K562 (cell line): ENCODE data around the gene FAM89B. TPM values are rescaled to one million over a fixed set of nuclear protein-coding genes. Genes with fewer than 3 reads are reported as not detected.

Experiments used
- CBX3 ChIP-seq, 2 experiments: IDR thresholded peaks; 1 replicate in 1 of 2; 2 replicates in 1 of 2; pipeline ENCODE4 v1.6.1; 2012; ENCODE audit warnings: inconsistent platforms in 2 of 2, low read length in 2 of 2, borderline replicate concordance in 1 of 2, control low read depth in 1 of 2
- CREB3 ChIP-seq: fragments of 450-650 bp; conservative IDR thresholded peaks from 2 replicates; pipeline ENCODE4 v1.6.1; 2016; ENCODE audit warnings: missing genetic modification characterization, low read depth, mild to moderate bottlenecking, missing compliant biosample characterization, moderate library complexity
- GMEB1 ChIP-seq: fragments of 250-450 bp; sonication (Bioruptor Pico); IDR thresholded peaks from 2 replicates; pipeline ENCODE4 v1.4.0; 2020; ENCODE audit warnings: mild to moderate bottlenecking
- POLR3G ChIP-seq: IDR thresholded peaks from 2 replicates; pipeline ENCODE4 v1.6.1; 2011; ENCODE audit not compliant: insufficient read length, insufficient replicate concordance; ENCODE audit errors: extremely low read depth
- RB1 ChIP-seq: fragments of 450-650 bp; IDR thresholded peaks from 2 replicates; pipeline ENCODE4 v1.6.1; 2017; ENCODE audit warnings: low read depth, mild to moderate bottlenecking
- SRSF7 ChIP-seq: fragments of 200-400 bp; formaldehyde crosslinking; optimal IDR thresholded peaks from 2 replicates; pipeline ENCODE3; 2017; ENCODE audit warnings: mild to moderate bottlenecking, low read depth, low read length
- ZNF75A ChIP-seq: fragments of 450-650 bp; formaldehyde crosslinking; IDR thresholded peaks from 2 replicates; pipeline ENCODE4 v1.4.0; 2020; ENCODE audit warnings: mild to moderate bottlenecking
- polyA plus RNA-seq, 8 experiments: library from polyadenylated mRNA; depleted of rRNA in 4 of 8; stranded (reverse) in 5 of 8; unstranded in 3 of 8; fragments of >200 nt; fragmentation: Nextera tagmentation in 2 of 8; fragmentation: Illumina TruSeq in 1 of 8; extraction: Ambion mirVana in 2 of 8; extraction: Trizol in 1 of 8; gene quantifications; 2 replicates each; pipeline versions ENCODE4 v1.2.1 to v1.2.3, GENCODE V29; 2011 to 2014; ENCODE audit warnings: inconsistent platforms in 1 of 8, missing spikeins in 1 of 8
- total RNA-seq, 7 experiments: library from RNA; depleted of rRNA in 6 of 7; stranded (reverse); fragments of >200 nt in 6 of 7; fragmentation: Illumina TruSeq in 2 of 7; extraction: Trizol in 2 of 7; gene quantifications; 2 replicates each; pipeline versions ENCODE4 v1.2.1 to v1.2.3, GENCODE V29; 2011 to 2021; ENCODE audit warnings: low replicate concordance in 1 of 7
- TF ChIP-seq, protein P1 (sequence below): fragments of 450-650 bp; IDR thresholded peaks from 2 replicates; pipeline ENCODE4 v1.6.1; 2018; ENCODE audit not compliant: partially characterized antibody
- TF ChIP-seq, protein P2 (sequence below): fragments of 250-450 bp; sonication (Bioruptor Pico); IDR thresholded peaks from 2 replicates; pipeline ENCODE4 v1.5.0; 2021; ENCODE audit warnings: mild to moderate bottlenecking, moderate library complexity

Gene FAM89B
- total and polyA plus RNA-seq, 9 of the 15 experiments (the other 6 are each of a cell fraction or from before 2014, with no cell fraction given): 0.32 to 27.6 (median 11.9) TPM

- TF ChIP-seq, protein P1, sequence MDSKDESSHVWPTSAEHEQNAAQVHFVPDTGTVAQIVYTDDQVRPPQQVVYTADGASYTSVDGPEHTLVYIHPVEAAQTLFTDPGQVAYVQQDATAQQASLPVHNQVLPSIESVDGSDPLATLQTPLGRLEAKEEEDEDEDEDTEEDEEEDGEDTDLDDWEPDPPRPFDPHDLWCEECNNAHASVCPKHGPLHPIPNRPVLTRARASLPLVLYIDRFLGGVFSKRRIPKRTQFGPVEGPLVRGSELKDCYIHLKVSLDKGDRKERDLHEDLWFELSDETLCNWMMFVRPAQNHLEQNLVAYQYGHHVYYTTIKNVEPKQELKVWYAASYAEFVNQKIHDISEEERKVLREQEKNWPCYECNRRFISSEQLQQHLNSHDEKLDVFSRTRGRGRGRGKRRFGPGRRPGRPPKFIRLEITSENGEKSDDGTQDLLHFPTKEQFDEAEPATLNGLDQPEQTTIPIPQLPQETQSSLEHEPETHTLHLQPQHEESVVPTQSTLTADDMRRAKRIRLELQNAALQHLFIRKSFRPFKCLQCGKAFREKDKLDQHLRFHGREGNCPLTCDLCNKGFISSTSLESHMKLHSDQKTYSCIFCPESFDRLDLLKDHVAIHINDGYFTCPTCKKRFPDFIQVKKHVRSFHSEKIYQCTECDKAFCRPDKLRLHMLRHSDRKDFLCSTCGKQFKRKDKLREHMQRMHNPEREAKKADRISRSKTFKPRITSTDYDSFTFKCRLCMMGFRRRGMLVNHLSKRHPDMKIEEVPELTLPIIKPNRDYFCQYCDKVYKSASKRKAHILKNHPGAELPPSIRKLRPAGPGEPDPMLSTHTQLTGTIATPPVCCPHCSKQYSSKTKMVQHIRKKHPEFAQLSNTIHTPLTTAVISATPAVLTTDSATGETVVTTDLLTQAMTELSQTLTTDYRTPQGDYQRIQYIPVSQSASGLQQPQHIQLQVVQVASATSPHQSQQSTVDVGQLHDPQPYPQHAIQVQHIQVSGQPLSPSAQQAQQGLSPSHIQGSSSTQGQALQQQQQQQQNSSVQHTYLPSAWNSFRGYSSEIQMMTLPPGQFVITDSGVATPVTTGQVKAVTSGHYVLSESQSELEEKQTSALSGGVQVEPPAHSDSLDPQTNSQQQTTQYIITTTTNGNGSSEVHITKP: peak; percentile 93
- TF ChIP-seq RB1 (peak; percentile 88), GMEB1 (CRISPR knock-in tag) (0 out of 2 replicates have a peak, but pooled peaks have one; percentile 21), CBX3 (IDR thresholded peaks at IDR 0.05; ENCODE audit: borderline replicate concordance in 1 of 2, low read length in 2 of 2) (peak in 1 of 2 experiments; percentile 56; a peak in 1 of 3 replicates), SRSF7 (no peak), CREB3 (no peak), POLR3G (no peak), ZNF75A (CRISPR knock-in tag) (no peak)
- TF ChIP-seq, protein P2, sequence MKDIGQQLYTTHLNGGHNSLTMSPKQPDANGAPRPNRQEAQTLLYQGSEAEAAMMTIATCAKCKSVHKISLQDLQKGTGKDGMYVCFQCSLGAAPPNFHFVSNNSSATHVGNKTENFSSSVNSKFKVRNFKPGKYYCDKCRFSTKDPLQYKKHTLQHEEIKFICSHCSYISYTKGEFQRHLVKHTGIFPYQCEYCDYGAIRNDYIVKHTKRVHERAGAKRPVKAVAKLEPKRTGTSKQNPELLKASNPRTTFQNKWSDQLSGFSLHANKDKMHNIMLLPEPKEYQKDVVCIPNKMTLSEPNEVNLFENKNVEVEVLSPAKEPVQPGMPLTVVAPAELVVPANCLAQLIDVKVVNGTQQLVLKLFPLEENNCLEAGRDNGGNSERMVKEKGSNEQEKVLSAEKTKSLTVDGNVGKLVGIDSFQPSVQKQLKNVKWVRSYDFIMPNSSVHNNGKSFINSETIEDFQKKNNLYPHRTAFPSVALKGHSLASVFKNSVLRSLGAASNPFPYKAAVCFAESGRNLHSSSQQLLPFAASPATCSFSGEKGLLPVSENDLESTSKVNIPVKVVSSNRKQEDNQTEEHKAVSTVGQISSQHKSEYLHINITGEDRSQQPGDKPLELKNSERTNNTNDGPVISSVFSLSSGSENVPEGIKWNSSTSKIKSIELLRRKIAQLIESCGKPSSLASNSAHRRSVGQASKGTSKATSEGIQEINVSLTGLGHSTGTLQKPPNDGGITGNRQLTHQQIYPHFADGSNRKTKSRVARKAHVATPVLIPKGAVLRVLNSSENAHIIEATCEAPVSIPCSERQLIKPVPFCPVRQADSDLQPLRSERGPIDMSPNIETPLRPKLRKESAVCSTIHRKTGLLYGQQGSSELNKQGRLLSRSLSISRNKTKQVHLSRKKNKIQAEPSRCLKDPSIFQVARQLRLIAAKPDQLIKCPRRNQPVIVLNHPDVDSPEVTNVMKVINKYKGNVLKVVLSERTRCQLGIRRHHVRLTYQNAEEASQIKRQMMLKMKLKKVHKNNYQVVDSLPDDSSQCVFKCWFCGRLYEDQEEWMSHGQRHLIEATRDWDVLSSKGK: no peak
Observed at GRCh38 chr11:65540290-65541092, 31.8 kb upstream of the FAM89B start (continued).
